Lower leg skin (tissue), 4 donors: ENCODE measurements around the gene CFLAR. TPM values are rescaled to one million over a fixed set of nuclear protein-coding genes. Genes with fewer than 3 reads are reported as not detected.
A peak's percentile ranks its signal among the peaks of the same experiment; 100 is the strongest.
"Not testable (repeated sequence)": the region's sequence is repeated elsewhere in the genome, so short reads cannot be mapped to it uniquely, and the experiment has no call there.

Experiments used
- DNase-seq, 2 donors: peaks; one replicate each; pipeline ENCODE4 v3.0.0-alpha.2; 2019; ENCODE audit warnings: low spot score in 2 of 2
- H3K4me3 ChIP-seq: fragments of 200-600 bp; sonication (generic); 2 replicates; pipeline ENCODE4 v1.5.1; 2017; ENCODE audit warnings: mild to moderate bottlenecking, low read depth; ENCODE audit not compliant: poor library complexity, severe bottlenecking
- POLR2A ChIP-seq, 2 donors: fragments of 450-650 bp; IDR thresholded peaks; one replicate each; pipeline ENCODE4 v1.6.1; 2016 to 2017; ENCODE audit warnings: antibody characterized with exemption in 2 of 2, mild to moderate bottlenecking in 1 of 2, moderate library complexity in 1 of 2
- WGBS, 2 donors: methylation state at CpG; one replicate each; pipeline ENCODE4 v1.1.5; 2018; 5-methylcytosine and 5-hydroxymethylcytosine counted together
- intact Hi-C: fragments of 100-400 bp; cut with DNase I; formaldehyde crosslinking; loops from one replicate; pipeline ENCODE4 v1.15.0; 2023; ENCODE audit warnings: low total_unique reads
- total RNA-seq, 4 donors: library from RNA; depleted of rRNA; stranded (reverse); fragments of >200 nt; gene quantifications; one replicate each; pipeline ENCODE4 v1.1.0, GENCODE V29; 2016
- TF ChIP-seq, protein P1 (sequence below), 3 donors: fragments of 450-650 bp; IDR thresholded peaks; one replicate each; pipeline ENCODE4 v1.5.1; 2016; ENCODE audit warnings: antibody characterized with exemption in 3 of 3, mild to moderate bottlenecking in 3 of 3, moderate library complexity in 2 of 3

Gene CFLAR
- total RNA-seq, 4 donors from 2014 or later, result 136 to 163 (median 147) TPM

DNA sequence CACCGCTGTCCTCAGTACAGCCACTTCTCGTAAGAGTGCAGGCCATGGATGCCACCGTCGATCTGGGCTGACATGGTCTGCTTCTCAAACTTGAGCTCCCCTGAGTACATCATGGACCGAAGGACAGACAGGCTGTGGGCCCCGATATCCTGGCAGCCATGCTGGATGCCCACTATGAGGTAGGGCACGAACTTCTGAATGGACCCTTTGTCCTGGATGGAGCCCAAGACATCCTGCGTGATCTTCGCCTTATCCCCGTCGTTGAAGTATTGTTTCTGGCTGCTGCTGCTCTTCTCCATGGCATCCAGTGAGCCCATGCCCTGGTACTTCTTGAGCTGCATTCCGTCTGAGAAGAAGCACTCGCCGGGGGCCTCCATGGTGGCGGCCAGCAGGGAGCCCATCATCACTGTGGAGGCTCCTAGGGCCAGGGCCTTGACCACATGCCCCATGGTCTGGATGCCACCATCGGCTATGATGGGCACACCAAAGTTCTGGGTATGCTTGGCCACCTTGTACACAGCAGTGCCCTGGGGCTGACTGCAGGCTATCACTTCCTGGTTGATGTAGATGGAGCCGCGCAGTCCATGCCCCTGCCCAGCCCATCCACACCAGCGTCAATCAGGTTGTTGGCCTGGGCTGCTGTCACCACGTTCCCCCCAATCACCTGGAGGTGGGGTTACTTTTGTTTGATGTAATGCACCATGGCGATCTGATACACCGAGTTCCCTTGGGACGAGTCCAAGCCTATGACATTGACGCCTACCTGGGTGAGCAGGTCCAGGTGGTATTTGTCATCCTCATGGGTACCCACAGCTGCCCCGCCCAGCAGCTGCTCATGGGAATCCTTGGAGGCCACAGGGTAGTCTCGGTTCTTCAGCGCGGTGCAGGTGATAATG lies 21.8 kb downstream of the CFLAR start:
- no peak overlapping the region for H3K4me3 ChIP-seq
- 92 to 93% methylated on average over 27 to 28 of the region's 28 CpGs for WGBS, 2 donors
- peak in 1 of 2 donors; percentile 74 for DNase-seq
- intact Hi-C loops, result no loop called here
- no peak for TF ChIP-seq POLR2A (IDR thresholded peaks at IDR 0.05)
- TF ChIP-seq, protein P1, sequence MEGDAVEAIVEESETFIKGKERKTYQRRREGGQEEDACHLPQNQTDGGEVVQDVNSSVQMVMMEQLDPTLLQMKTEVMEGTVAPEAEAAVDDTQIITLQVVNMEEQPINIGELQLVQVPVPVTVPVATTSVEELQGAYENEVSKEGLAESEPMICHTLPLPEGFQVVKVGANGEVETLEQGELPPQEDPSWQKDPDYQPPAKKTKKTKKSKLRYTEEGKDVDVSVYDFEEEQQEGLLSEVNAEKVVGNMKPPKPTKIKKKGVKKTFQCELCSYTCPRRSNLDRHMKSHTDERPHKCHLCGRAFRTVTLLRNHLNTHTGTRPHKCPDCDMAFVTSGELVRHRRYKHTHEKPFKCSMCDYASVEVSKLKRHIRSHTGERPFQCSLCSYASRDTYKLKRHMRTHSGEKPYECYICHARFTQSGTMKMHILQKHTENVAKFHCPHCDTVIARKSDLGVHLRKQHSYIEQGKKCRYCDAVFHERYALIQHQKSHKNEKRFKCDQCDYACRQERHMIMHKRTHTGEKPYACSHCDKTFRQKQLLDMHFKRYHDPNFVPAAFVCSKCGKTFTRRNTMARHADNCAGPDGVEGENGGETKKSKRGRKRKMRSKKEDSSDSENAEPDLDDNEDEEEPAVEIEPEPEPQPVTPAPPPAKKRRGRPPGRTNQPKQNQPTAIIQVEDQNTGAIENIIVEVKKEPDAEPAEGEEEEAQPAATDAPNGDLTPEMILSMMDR (IDR thresholded peaks at IDR 0.05), result no peak

DNA sequence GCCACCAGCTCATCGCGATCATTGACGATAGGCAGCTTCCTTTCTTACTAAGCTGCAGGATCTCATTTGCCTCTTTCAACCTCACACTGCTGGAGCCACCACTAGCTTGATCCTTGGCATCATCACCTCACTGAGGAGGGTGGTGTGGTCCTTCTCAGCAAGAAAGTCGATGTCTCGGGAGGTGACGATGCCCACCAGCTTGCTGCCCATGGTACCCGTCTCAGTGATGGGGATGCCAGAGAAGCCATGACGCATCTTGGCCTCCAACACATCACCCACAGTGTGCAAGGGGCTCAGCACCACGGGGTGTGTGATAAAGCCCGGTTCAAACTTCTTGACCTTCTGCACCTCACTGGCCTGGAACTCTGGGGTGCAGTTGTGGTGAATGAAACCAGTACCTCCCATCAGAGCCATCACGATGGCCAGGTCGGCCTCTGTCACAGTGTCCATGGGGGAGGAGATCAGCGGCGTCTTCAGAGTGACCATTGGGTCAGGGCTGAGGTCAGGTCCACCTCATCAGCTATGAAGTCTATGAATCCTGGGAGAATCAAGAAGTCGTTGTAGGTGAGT lies 22.5 kb downstream of the CFLAR start:
- H3K4me3 ChIP-seq, result no peak overlapping the region
- intact Hi-C loops, result no loop called here
- no peak for DNase-seq
- WGBS, 2 donors, result 92 to 93% methylated on average over 15 of the region's 15 CpGs
- TF ChIP-seq POLR2A (IDR thresholded peaks at IDR 0.05), result no peak
- TF ChIP-seq, protein P1 (IDR thresholded peaks at IDR 0.05), result no peak

DNA sequence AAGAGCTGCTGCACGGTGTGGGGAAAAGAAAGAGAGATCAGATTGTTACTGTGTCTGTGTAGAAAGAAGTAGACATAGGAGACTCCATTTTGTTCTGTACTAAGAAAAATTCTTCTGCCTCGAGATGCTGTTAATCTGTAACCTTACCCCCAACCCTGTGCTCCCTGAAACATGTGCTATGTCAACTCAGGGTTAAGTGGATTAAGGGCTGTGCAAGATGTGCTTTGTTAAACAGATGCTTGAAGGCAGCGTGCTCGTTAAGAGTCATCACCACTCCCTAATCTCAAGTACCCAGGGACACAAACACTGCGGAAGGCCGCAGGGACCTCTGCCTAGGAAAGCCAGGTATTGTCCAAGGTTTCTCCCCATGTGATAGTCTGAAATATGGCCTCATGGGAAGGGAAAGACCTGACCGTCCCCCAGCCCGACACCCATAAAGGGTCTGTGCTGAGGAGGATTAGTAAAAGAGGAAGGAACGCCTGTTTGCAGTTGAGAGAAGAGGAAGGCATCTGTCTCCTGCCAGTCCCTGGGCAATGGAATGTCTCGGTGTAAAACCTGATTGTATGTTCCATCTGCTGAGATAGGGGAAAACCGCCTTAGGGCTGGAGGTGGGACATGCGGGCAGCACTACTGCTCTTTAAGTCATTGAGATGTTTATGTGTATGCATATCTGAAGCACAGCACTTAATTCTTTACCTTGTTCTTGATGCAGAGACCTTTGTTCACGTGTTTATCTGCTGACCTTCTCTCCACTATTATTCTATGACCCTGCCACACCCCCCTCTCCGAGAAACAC lies 23.2 kb downstream of the CFLAR start:
- intact Hi-C loops, result not testable (repeated sequence)

DNA sequence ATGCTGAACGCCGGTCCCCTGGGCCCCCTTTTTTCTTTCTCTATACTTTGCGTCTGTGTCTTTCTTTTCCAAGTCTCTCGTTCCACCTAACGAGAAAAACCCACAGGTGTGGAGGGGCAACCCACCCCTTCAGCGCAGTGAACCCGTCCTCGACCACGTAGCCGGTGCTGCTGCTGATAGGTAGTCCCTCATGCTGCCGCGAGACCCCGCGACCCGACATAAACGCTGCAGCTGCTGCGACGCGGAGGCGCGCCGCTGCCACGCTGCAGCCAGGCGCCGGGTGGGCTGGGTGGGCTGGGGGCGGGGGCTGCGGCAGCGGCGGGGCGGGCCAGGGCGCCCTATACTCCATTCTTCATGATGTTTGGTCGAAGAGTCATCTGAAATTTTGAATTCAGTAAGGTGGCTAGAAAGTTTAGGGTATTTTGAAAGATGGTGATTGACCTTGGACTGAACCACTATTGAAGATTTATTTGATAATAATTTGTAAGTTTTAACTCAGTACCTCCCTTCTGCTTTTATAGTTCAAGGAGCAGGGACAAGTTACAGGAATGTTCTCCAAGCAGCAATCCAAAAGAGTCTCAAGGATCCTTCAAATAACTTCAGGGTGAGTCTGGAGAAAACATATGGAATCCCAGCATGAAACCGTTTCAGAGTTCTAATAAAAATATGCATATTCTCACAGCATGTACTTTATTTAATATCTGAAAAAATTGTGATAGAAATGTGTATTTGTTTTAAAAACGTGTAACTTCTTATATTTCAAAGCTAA lies 24.1 kb downstream of the CFLAR start:
- DNase-seq, result no peak
- no peak overlapping the region for H3K4me3 ChIP-seq
- intact Hi-C loops, result no loop called here
- no peak for TF ChIP-seq POLR2A (IDR thresholded peaks at IDR 0.05)
- TF ChIP-seq, protein P1 (IDR thresholded peaks at IDR 0.05), result no peak
- 77 to 83% methylated on average over 32 to 34 of the region's 34 CpGs for WGBS, 2 donors

More for the DNA sequence above, 23.2 kb downstream of the CFLAR start:
- H3K4me3 ChIP-seq, DNase-seq: not testable (repeated sequence)
- 81 to 84% methylated on average over 14 of the region's 14 CpGs for WGBS, 2 donors

DNA sequence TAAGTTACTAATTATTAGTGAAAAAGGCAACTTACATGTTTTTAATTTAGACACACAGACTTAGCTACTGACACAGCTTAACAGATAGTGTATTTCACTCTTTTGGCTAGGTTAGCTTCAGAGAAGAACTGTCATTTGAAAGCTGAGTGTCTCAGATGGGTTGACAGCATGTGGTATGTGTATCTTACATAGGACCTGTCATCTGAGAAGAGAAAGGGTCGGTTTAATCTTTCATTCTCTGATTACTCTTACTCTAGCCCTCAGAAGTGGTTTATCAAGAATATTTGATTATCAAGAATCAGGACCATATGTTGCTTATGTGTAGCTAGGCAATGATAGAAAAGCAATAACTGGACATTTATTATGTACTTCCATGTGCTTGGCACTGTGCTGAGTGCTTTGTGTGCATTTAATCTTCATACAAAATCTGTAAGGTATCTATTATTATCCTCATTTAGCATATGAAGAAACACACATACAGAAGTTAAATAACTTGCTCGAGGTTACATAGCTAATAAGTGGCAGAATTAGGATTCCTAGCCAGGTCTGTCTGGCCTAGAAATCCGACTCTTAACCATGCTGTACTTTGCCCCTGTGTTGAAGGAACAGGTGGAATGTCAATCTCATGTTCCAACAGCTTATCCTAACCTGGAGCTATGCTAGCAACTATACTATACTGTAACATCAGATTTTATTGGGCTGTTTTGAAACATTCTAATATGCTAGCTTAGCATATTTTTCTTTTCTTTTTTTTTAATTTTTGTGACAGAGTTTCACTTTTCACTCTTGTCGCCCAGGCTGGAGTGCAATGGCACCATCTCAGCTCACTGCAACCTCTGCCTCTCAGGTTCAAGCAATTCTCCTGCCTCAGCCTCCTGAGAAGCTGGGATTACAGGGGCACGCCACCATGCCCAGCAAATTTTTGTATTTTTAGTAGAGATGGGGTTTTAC lies 28.4 kb downstream of the CFLAR start:
- 85% methylated on average over 5 of the region's 5 CpGs for WGBS, 2 donors
- intact Hi-C loops, result no loop called here
- DNase-seq, result no peak
- no peak for TF ChIP-seq POLR2A (IDR thresholded peaks at IDR 0.05)
- TF ChIP-seq, protein P1 (IDR thresholded peaks at IDR 0.05), result no peak
- no peak overlapping the region for H3K4me3 ChIP-seq
